GM18517 (cell line): ENCODE measurements around the gene RPL35.

Experiments
- ATAC-seq: cut with Tn5 transposase; IDR thresholded peaks from one replicate; pipeline ENCODE4 v1.9.1; 2021; ENCODE audit warnings: mild to moderate bottlenecking, moderate library complexity; ENCODE audit not compliant: unreplicated experiment

The RPL35 gene

GRCh38 chr9:124877021-124877782 lies 15.4 kb upstream of the RPL35 start:
- no peak for ATAC-seq

- no peak for ATAC-seq
Measured at GRCh38 chr9:124875501-124875900, 13.7 kb upstream of the RPL35 start.

GRCh38 chr9:124873664-124874063 lies 11.9 kb upstream of the RPL35 start:
- no peak for ATAC-seq

- no peak for ATAC-seq
Measured at GRCh38 chr9:124871156-124871561, 9.4 kb upstream of the RPL35 start.

GRCh38 chr9:124870723-124871122 lies 9.0 kb upstream of the RPL35 start:
- no peak for ATAC-seq

- peak; percentile 42 for ATAC-seq
Measured at GRCh38 chr9:124869986-124870560, 8.3 kb upstream of the RPL35 start.

GRCh38 chr9:124869466-124869985 lies 7.8 kb upstream of the RPL35 start:
- ATAC-seq, result peak; percentile 15

GRCh38 chr9:124868511-124869465 lies 7.0 kb upstream of the RPL35 start:
- ATAC-seq, result peak; percentile 44

- no peak for ATAC-seq
Measured at GRCh38 chr9:124863371-124863871, 1.7 kb upstream of the RPL35 start.

GRCh38 chr9:124860582-124861341 lies 995 bp downstream of the RPL35 start:
- ATAC-seq, result no peak

- no peak for ATAC-seq
Measured at GRCh38 chr9:124859803-124860581, 1.8 kb downstream of the RPL35 start.

- no peak for ATAC-seq
Measured at GRCh38 chr9:124858330-124859046, 3.3 kb downstream of the RPL35 start.

GRCh38 chr9:124857533-124858162 lies 4.1 kb downstream of the RPL35 start:
- ATAC-seq, result no peak

- no peak for ATAC-seq
Measured at GRCh38 chr9:124855944-124856765, 5.6 kb downstream of the RPL35 start.

- ATAC-seq, result no peak
Measured at GRCh38 chr9:124855566-124855943, 6.2 kb downstream of the RPL35 start.

GRCh38 chr9:124854822-124855221 lies 6.9 kb downstream of the RPL35 start:
- ATAC-seq, result no peak

- no peak for ATAC-seq
Measured at GRCh38 chr9:124854161-124854560, 7.6 kb downstream of the RPL35 start.
